Large intestine (tissue), 3 donors: ENCODE data around the gene LTBP2. TPM values are rescaled to one million over a fixed set of nuclear protein-coding genes. Genes with fewer than 3 reads are reported as not detected.

Experiments used
- DNase-seq, 2 donors: peaks; one replicate each; pipeline versions ENCODE4 v3.0.0 to v3.0.0-alpha.2; 2013
- H3K27ac ChIP-seq: one replicate; pipeline ENCODE4 v1.5.1; 2013; ENCODE audit warnings: low read length
- H3K27me3 ChIP-seq: 2 replicates; pipeline ENCODE4 v1.6.1; 2013; ENCODE audit warnings: low read length; ENCODE audit not compliant: control insufficient read depth, insufficient read depth
- H3K36me3 ChIP-seq: 2 replicates; pipeline ENCODE4 v1.6.1; 2013; ENCODE audit warnings: low read length; ENCODE audit not compliant: control insufficient read depth, insufficient read depth
- H3K4me1 ChIP-seq: one replicate; pipeline ENCODE4 v1.6.1; 2013; ENCODE audit warnings: low read length; ENCODE audit not compliant: control insufficient read depth, insufficient read depth
- H3K4me3 ChIP-seq: one replicate; pipeline ENCODE4 v1.5.1; 2013; ENCODE audit warnings: low read length
- H3K9me3 ChIP-seq: one replicate; pipeline ENCODE4 v1.6.1; 2013; ENCODE audit warnings: mild to moderate bottlenecking, low read depth, low read length, moderate library complexity; ENCODE audit not compliant: control insufficient read depth
- WGBS: methylation state at CpG from one replicate; pipeline ENCODE4 v1.1.5; 2013; ENCODE audit warnings: low lambda C conversion rate; ENCODE audit not compliant: insufficient coverage; 5-methylcytosine and 5-hydroxymethylcytosine counted together
- polyA plus RNA-seq: library from polyadenylated mRNA; unstranded; fragments of 120-200 nt; gene quantifications from one replicate; pipeline ENCODE4 v1.2.1, GENCODE V29; 2013

Gene LTBP2
- polyA plus RNA-seq, 1 donor, result 3.5 TPM

DNA sequence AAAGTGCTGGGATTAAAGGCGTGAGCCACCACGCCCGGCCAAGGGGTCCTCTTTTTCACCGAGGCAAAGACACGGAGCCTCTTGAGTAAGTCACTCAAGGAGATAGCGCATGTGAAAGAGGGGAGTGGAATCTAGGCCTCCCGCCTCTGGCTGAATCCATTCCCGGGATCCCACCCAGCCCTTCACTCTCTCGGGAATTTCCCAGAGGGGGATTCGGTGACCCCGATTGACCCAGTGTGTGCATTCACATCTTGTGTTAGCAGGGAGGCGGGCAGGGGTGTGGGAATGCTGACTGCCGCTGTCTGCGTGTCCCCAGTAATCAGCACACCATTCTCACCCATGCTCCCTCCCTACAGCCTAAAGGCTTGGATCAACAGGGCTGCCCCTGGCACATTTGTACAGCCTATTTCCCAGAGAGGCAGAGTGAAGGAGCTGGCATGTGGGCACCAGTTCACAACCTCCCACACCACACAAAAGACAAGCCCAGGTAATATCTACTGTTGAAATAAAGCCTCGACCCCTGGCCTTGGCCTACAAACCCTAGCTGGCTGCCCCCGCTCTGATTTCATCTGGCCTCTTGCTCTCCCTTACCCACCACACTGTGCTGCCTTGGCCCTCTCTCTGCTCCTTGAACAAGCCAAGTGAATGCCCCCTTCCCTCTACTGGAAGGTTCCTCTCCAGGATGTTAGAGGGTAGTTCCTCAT, 1.3 kb upstream of the LTBP2 start:
- WGBS, result no CpG with 5 or more reads among the region's 16 CpGs
- Histone ChIP-seq H3K36me3 (no peaks in the 10 kb centered on the region), H3K27me3 (peaks cover 60% of the 10 kb centered on the region), H3K4me1 (peaks cover 5% of the 10 kb centered on the region), H3K27ac (no peak overlapping the region), H3K9me3 (peaks cover 6% of the 10 kb centered on the region), H3K4me3 (no peak overlapping the region)
- DNase-seq, result no peak

DNA sequence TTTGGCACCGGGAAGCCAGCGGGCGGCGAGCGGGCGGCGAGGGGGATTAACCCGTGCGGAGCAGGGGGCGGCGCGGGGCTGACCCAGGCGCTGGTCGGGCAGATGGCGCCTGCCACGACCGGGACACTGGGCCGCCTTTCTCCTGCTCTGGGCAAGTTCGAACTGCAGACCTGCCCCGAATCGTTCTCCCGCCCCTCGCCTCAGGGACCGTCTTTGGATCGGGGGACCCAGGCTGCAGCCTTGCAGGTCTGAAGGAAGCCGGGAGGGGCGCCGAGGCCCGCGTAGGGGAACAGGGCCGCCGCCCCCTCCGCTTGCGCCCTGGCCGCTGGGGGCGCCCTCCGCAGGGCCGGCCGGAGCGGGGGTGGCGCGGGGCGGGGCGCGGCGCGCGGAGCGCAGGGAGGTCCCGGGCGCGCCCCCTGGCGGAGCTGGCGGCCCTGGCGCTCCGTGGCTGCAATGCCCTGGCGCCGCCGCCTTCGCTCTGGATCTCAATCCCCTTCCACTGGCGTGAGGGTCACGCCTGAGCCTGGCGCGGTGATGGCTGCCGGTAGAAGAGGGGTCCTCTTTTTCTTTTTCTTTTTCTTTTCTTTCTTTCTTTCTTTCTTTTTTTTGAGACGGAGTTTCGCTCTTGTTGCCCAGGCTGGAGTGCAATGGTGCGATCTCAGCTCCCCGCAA, 449 bp upstream of the LTBP2 start:
- 24% methylated on average over 8 of the region's 69 CpGs for WGBS
- H3K4me1 ChIP-seq, result peaks cover 5% of the 10 kb centered on the region
- DNase-seq, result peak; percentile 61 to 69
- no peaks in the 10 kb centered on the region for H3K36me3 ChIP-seq
- peaks cover 60% of the 10 kb centered on the region for H3K27me3 ChIP-seq
- no peak overlapping the region for H3K27ac ChIP-seq
- peaks cover 6% of the 10 kb centered on the region for H3K9me3 ChIP-seq
- peak overlapping the region; percentile 46 for H3K4me3 ChIP-seq

DNA sequence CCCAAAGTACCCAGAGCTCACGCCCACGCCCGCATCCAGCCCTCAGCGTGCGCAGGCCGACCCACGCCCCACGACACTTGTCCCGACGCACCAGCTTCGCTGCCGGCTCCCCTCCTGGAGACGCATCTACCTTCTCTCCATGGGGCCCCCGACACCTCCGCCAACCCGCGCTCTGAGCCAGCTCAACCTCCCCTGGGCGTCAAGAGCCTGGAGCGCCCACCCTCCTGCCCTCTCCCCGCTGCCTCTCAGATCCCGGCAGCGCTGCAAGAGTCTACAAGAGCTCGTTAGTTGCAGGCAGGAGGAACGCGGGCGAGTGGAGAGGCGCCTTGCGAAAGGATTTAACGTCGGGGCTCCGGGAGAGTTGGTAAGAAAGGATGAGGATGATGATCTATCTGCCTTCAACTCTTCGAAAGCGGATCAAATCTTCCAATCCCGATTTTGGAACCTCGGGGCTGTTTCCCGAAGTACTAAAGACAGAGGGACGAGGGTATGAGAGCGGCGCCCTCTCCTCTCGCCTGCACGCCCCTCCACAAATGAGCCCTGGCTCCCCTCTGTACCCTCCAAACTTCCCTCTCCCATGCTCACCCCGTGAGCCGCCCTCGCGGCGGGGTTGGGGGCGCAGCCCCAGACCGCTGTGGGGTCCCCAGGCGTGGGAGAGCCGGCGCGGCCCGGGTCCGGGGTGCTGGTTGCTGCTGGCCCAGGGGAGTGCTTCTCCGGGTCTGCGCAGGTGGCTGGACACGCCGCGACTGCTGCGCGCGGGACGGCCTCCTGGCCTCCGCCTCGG, 979 bp downstream of the LTBP2 start:
- Histone ChIP-seq H3K36me3 (no peaks in the 10 kb centered on the region), H3K27me3 (peaks cover 53% of the 10 kb centered on the region), H3K9me3 (peaks cover 6% of the 10 kb centered on the region), H3K27ac (no peak overlapping the region), H3K4me3 (no peak overlapping the region), H3K4me1 (peaks cover 5% of the 10 kb centered on the region)
- no peak for DNase-seq
- WGBS, result no CpG with 5 or more reads among the region's 65 CpGs

DNA sequence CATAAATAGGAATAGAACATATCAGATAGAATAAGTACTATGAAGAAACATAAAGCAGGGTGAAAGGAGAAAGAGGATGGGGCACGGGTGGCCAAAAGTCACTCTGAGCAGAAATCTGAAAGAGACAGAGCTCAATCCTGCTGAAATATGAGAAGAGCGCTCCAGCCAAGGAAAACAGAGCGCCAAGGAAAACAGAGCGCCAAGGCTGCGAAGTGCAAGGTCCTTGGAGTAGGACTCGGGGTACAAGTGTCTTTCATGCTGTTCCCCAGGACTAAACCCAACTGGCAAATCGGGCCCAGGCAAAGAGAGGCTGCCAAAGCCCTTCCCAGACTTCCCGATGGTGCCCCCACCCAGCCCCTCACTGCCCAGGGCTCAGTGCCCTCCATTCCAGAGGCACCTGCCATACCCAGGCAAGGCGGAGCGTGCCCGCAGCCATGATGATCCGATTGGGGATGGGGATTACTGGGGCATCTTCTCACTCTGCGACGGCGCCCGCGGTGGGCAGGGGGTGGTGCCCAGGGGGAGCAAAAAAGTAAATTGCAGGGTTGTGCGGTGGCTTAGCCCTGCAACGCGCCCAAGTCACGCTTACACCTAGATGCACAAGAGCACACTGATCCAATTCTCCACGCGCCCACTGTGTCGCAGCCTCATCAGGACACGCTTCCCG, 1.7 kb downstream of the LTBP2 start:
- Histone ChIP-seq H3K27me3 (peaks cover 47% of the 10 kb centered on the region), H3K36me3 (no peaks in the 10 kb centered on the region), H3K4me3 (no peak overlapping the region), H3K27ac (no peak overlapping the region), H3K9me3 (peaks cover 6% of the 10 kb centered on the region), H3K4me1 (peaks cover 5% of the 10 kb centered on the region)
- no peak for DNase-seq
- no CpG with 5 or more reads among the region's 26 CpGs for WGBS

DNA sequence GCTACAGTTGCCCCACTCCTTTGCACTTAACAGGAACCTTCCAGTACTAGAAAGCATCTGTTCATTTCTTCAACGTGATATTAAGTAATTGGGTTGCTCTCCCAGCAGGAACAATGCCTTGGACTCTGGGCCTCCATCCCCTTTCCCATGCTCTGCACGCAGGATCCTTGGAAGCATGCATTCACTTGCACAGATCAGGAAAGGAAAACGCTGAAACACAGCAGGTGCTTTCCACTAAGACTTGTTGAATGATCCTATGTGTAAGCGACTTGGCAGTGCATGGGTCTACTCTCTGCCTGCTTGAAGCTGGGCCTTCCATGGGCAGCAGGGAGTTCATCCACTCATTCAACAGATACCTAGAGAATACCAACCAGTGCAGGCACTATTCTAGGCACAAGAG, 2.3 kb downstream of the LTBP2 start:
- peaks cover 6% of the 10 kb centered on the region for H3K9me3 ChIP-seq
- peaks cover 41% of the 10 kb centered on the region for H3K27me3 ChIP-seq
- no peak overlapping the region for H3K27ac ChIP-seq
- 60% methylated on average over 1 of the region's 4 CpGs for WGBS
- H3K4me3 ChIP-seq, result no peak overlapping the region
- no peak for DNase-seq
- H3K4me1 ChIP-seq, result peaks cover 5% of the 10 kb centered on the region
- H3K36me3 ChIP-seq, result no peaks in the 10 kb centered on the region

DNA sequence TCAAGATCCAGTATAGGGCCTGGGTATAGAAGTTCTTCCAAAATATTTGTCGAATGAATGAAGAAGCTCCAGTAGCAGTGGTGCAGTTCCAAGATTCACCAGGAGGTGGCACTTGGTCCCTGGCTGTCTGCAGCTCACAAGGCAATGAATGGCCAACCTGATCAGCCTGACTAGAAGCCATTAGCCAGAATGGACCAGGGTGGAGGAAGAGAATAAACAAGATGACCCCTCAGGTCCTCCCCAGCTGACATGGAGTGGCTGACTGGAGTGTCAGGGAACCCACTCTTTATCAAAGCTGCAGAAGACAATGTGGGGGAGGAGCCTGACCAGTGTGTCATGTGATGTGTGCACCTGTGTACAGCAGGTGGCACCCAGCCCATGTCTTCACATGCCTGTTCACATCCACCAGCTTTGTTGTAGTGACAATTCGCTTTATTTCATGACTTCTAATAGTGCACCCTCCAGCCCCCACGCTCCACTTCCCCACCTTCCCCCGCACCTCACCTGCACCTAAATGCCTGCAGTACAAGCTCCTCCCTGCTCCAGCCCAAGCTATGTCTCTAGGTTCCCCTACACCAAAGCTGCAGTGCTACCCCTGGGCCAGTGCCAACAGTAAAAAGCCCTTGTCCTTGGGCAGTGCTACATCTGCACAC, 3.0 kb downstream of the LTBP2 start:
- H3K27me3 ChIP-seq, result peaks cover 36% of the 10 kb centered on the region
- DNase-seq, result peak; percentile 67 to 85
- H3K27ac ChIP-seq, result no peak overlapping the region
- H3K4me1 ChIP-seq, result peaks cover 5% of the 10 kb centered on the region
- H3K36me3 ChIP-seq, result no peaks in the 10 kb centered on the region
- H3K4me3 ChIP-seq, result no peak overlapping the region
- peaks cover 6% of the 10 kb centered on the region for H3K9me3 ChIP-seq
- WGBS, result no CpG with 5 or more reads among the region's 4 CpGs

DNA sequence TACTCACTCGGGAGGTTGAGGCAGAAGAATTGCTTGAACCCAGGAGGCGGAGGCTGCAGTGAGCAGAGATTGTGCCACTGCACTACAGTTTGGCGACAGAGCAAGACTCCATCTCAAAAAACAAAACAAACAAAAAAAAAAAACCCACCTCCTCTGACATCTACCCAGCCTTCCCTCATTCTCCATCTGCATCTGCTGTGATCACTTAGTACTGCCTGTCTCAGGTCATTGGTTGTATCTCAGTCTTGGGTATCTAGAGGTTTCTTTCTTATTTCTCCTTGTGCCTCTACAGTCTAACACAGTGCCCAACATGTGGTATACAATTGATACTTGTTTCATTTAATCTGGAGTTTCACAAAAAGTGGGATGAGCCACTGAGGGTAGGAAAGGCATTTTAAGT, 5.3 kb downstream of the LTBP2 start:
- no peaks in the 10 kb centered on the region for H3K36me3 ChIP-seq
- H3K4me3 ChIP-seq, result no peak overlapping the region
- no CpG with 5 or more reads among the region's 3 CpGs for WGBS
- no peak for DNase-seq
- H3K4me1 ChIP-seq, result peaks cover 7% of the 10 kb centered on the region
- H3K27me3 ChIP-seq, result peaks cover 27% of the 10 kb centered on the region
- no peak overlapping the region for H3K27ac ChIP-seq
- peaks cover 6% of the 10 kb centered on the region for H3K9me3 ChIP-seq

DNA sequence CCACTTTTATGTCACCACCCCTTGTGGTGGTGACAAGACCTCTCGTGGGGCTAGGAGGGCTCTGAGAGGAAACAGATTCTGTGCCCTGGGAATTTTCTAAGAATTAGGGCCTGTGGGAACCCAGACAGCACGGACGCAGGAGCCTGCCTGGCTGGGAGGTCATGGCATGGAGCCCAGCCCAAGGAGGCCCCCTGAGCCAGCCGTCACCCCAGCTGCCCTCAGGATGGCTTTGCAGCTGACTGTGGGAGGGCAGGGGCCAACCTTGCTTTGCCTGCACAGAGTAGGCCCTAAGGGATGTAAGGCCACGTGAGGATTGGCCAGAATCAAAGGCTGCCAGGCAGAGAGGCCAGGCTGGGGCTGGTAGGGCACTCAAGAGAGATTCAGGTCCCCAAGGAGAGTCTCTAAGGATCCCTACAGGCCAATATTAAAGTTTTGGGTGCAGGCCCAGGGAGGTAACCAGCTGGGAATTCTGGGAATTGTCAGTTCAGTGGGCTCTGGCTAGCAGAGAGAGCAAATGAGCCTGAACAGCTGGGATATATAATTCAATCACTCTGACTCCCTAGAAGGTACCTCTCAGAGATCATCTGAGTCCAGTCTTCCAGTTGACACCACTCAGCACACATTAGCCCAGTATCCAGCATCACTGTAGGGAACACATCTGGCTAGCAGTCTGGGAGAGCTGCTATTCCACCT, 6.4 kb downstream of the LTBP2 start:
- H3K4me1 ChIP-seq, result peaks cover 8% of the 10 kb centered on the region
- no CpG with 5 or more reads among the region's 5 CpGs for WGBS
- H3K27me3 ChIP-seq, result peaks cover 16% of the 10 kb centered on the region
- no peak overlapping the region for H3K27ac ChIP-seq
- no peak overlapping the region for H3K4me3 ChIP-seq
- no peak for DNase-seq
- H3K9me3 ChIP-seq, result peaks cover 3% of the 10 kb centered on the region
- H3K36me3 ChIP-seq, result no peaks in the 10 kb centered on the region

DNA sequence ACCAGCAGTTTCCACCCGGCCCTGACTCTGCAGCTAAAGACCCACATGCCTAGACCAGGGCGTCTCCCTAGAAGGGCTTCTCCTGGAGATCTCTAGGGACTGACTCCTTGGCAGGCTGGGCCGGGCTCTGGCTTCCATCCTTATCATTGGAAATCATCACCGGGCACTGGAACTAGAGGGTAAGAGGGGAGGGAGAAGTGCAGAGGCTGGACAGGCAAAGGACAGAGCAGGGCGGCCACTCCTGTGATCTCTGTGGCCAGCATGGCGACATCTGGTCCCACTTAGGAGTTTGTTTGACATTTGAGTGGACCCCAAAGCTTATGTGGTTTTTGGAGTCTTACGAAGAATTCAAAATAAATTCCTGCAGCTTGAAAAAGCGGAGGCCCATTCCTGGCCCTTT, 7.1 kb downstream of the LTBP2 start:
- H3K36me3 ChIP-seq, result no peaks in the 10 kb centered on the region
- DNase-seq, result no peak
- no CpG with 5 or more reads among the region's 8 CpGs for WGBS
- H3K27ac ChIP-seq, result no peak overlapping the region
- peaks cover 9% of the 10 kb centered on the region for H3K27me3 ChIP-seq
- no peaks in the 10 kb centered on the region for H3K9me3 ChIP-seq
- H3K4me3 ChIP-seq, result no peak overlapping the region
- H3K4me1 ChIP-seq, result peaks cover 8% of the 10 kb centered on the region
